ENCODE data around the gene BET1. TPM values are rescaled to one million over a fixed set of nuclear protein-coding genes. Genes with fewer than 3 reads are reported as not detected.

The BET1 gene
- total RNA-seq, 1 donor = 20.6 TPM

- DNase-seq (ENCODE audit: insufficient read length, low spot score, missing footprints) = no peak
- TF ChIP-seq CTCF (IDR thresholded peaks at IDR 0.05; ENCODE audit: extremely low read depth, low read depth, low read length) = no peak
- no peak overlapping the region for H3K4me3 ChIP-seq (ENCODE audit: insufficient read depth, low read length)
- H3K79me2 ChIP-seq (ENCODE audit: insufficient read depth, low read length) = no peaks in the 10 kb centered on the region
- H3K9me3 ChIP-seq (ENCODE audit: low read depth, low read length) = no peaks in the 10 kb centered on the region
- no peaks in the 10 kb centered on the region for H4K20me1 ChIP-seq (ENCODE audit: insufficient read depth, low read length)
- no peak overlapping the region for H3K27ac ChIP-seq (ENCODE audit: low read depth, low read length)
- H3K4me2 ChIP-seq (ENCODE audit: insufficient read depth, low read length) = no peak overlapping the region
- no peak overlapping the region for H2AFZ ChIP-seq (ENCODE audit: low read length)
- H3K4me1 ChIP-seq (ENCODE audit: insufficient read depth, low read length) = no peaks in the 10 kb centered on the region
- H3K27me3 ChIP-seq (ENCODE audit: insufficient read depth, low read length) = no peaks in the 10 kb centered on the region
- H3K36me3 ChIP-seq (ENCODE audit: insufficient read depth, low read length) = no peaks in the 10 kb centered on the region
These were observed 45.5 kb upstream of the BET1 start for GRCh38 chr7:94049615-94050014.

- H3K79me2 ChIP-seq (ENCODE audit: insufficient read depth, low read length) = no peaks in the 10 kb centered on the region
- H4K20me1 ChIP-seq (ENCODE audit: insufficient read depth, low read length) = no peaks in the 10 kb centered on the region
- DNase-seq (ENCODE audit: insufficient read length, low spot score, missing footprints) = no peak
- no peaks in the 10 kb centered on the region for H3K36me3 ChIP-seq (ENCODE audit: insufficient read depth, low read length)
- no peaks in the 10 kb centered on the region for H3K27me3 ChIP-seq (ENCODE audit: insufficient read depth, low read length)
- H3K4me3 ChIP-seq (ENCODE audit: insufficient read depth, low read length) = no peak overlapping the region
- H3K4me2 ChIP-seq (ENCODE audit: insufficient read depth, low read length) = no peak overlapping the region
- H3K4me1 ChIP-seq (ENCODE audit: insufficient read depth, low read length) = peaks cover 1% of the 10 kb centered on the region
- TF ChIP-seq CTCF (IDR thresholded peaks at IDR 0.05; ENCODE audit: extremely low read depth, low read depth, low read length) = no peak
- no peak overlapping the region for H3K27ac ChIP-seq (ENCODE audit: low read depth, low read length)
- H3K9me3 ChIP-seq (ENCODE audit: low read depth, low read length) = no peaks in the 10 kb centered on the region
- no peak overlapping the region for H2AFZ ChIP-seq (ENCODE audit: low read length)
These were observed 44.6 kb upstream of the BET1 start for GRCh38 chr7:94048755-94049154.

DNA sequence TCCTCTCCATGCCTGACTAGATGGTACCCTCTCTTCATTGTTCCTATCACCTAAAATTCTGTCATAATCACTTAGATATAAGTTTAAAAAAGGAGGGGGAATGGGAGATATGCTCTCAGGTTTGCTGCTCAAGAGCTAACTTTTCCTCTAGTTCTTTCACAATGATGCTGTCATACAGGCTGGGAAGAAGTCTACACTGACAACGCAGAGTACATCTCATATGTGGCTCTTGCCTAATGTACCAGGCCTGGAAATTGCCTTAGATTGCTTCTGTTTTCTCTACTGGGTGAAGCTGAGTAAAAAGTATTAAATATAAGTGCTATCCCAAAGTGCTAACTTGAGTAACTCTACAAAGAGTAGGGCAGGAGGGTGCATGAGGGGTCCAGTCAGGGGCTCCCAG, 43.8 kb upstream of the BET1 start:
- Histone ChIP-seq H2AFZ (ENCODE audit: low read length) (no peak overlapping the region), H3K36me3 (ENCODE audit: insufficient read depth, low read length) (no peaks in the 10 kb centered on the region), H3K4me2 (ENCODE audit: insufficient read depth, low read length) (no peak overlapping the region), H3K79me2 (ENCODE audit: insufficient read depth, low read length) (no peaks in the 10 kb centered on the region), H3K9me3 (ENCODE audit: low read depth, low read length) (no peaks in the 10 kb centered on the region), H3K27ac (ENCODE audit: low read depth, low read length) (no peak overlapping the region), H3K4me1 (ENCODE audit: insufficient read depth, low read length) (peaks cover 8% of the 10 kb centered on the region), H4K20me1 (ENCODE audit: insufficient read depth, low read length) (no peaks in the 10 kb centered on the region), H3K4me3 (ENCODE audit: insufficient read depth, low read length) (no peak overlapping the region), H3K27me3 (ENCODE audit: insufficient read depth, low read length) (no peaks in the 10 kb centered on the region)
- TF ChIP-seq CTCF (IDR thresholded peaks at IDR 0.05; ENCODE audit: extremely low read depth, low read depth, low read length) = no peak
- DNase-seq (ENCODE audit: insufficient read length, low spot score, missing footprints) = no peak

GRCh38 chr7:94045581-94045980, 41.4 kb upstream of the BET1 start:
- H4K20me1 ChIP-seq (ENCODE audit: insufficient read depth, low read length) = no peaks in the 10 kb centered on the region
- no peak for DNase-seq (ENCODE audit: insufficient read length, low spot score, missing footprints)
- H3K36me3 ChIP-seq (ENCODE audit: insufficient read depth, low read length) = no peaks in the 10 kb centered on the region
- H3K4me3 ChIP-seq (ENCODE audit: insufficient read depth, low read length) = no peak overlapping the region
- H3K27ac ChIP-seq (ENCODE audit: low read depth, low read length) = no peak overlapping the region
- H3K4me2 ChIP-seq (ENCODE audit: insufficient read depth, low read length) = no peak overlapping the region
- H3K79me2 ChIP-seq (ENCODE audit: insufficient read depth, low read length) = no peaks in the 10 kb centered on the region
- H2AFZ ChIP-seq (ENCODE audit: low read length) = no peak overlapping the region
- H3K27me3 ChIP-seq (ENCODE audit: insufficient read depth, low read length) = no peaks in the 10 kb centered on the region
- no peaks in the 10 kb centered on the region for H3K9me3 ChIP-seq (ENCODE audit: low read depth, low read length)
- TF ChIP-seq CTCF (IDR thresholded peaks at IDR 0.05; ENCODE audit: extremely low read depth, low read depth, low read length) = no peak
- H3K4me1 ChIP-seq (ENCODE audit: insufficient read depth, low read length) = peaks cover 20% of the 10 kb centered on the region

Measured in osteoblast (primary cell).